ENCODE results near the gene PREP. TPM values are rescaled to one million over a fixed set of nuclear protein-coding genes. Genes with fewer than 3 reads are reported as not detected.

Gene PREP
- total RNA-seq, 4 donors from 2014 or later: 17.4 to 39.5 (median 24.0) TPM

DNA sequence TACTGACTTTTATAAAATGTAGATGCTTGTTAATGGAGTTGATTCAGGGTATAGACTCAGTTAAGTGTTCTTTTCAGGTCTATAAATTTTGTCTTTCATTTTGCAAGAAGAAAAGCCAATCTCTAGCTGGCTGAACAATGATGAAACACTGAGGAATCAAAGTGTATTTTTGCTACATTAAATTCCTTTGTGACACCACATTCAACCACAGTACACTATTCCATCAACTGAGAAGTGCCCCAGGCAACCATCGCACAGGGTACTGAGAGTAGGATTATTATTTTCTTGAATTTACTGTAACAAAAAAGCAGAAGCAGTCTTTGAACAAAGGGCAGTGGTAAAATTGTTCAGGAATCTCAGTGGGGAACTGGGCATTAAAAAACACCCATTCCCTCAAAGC lies 83.6 kb downstream of the PREP start:
- TF ChIP-seq, protein P1, sequence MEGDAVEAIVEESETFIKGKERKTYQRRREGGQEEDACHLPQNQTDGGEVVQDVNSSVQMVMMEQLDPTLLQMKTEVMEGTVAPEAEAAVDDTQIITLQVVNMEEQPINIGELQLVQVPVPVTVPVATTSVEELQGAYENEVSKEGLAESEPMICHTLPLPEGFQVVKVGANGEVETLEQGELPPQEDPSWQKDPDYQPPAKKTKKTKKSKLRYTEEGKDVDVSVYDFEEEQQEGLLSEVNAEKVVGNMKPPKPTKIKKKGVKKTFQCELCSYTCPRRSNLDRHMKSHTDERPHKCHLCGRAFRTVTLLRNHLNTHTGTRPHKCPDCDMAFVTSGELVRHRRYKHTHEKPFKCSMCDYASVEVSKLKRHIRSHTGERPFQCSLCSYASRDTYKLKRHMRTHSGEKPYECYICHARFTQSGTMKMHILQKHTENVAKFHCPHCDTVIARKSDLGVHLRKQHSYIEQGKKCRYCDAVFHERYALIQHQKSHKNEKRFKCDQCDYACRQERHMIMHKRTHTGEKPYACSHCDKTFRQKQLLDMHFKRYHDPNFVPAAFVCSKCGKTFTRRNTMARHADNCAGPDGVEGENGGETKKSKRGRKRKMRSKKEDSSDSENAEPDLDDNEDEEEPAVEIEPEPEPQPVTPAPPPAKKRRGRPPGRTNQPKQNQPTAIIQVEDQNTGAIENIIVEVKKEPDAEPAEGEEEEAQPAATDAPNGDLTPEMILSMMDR (IDR thresholded peaks at IDR 0.05; ENCODE audit: low read depth): no peak

DNA sequence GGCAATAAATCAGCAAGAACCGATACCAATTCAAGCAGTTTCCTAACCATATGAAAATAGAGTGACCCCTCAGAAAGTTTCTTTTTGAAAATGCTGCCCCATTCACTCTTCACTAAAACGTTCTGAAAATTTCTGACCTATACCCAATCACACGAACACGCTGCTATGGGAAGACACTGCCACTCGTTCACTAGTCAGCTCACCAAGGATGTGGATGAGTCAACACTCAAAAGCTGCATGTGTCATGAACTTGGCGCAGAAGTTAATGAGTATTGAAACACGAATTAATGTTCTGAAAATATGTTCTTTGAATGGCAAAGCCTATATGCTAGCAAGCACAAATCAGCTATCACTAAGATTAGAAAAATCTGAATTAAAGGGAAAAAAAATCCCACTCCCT lies 84.2 kb downstream of the PREP start:
- TF ChIP-seq, protein P1 (IDR thresholded peaks at IDR 0.05; ENCODE audit: low read depth): no peak

DNA sequence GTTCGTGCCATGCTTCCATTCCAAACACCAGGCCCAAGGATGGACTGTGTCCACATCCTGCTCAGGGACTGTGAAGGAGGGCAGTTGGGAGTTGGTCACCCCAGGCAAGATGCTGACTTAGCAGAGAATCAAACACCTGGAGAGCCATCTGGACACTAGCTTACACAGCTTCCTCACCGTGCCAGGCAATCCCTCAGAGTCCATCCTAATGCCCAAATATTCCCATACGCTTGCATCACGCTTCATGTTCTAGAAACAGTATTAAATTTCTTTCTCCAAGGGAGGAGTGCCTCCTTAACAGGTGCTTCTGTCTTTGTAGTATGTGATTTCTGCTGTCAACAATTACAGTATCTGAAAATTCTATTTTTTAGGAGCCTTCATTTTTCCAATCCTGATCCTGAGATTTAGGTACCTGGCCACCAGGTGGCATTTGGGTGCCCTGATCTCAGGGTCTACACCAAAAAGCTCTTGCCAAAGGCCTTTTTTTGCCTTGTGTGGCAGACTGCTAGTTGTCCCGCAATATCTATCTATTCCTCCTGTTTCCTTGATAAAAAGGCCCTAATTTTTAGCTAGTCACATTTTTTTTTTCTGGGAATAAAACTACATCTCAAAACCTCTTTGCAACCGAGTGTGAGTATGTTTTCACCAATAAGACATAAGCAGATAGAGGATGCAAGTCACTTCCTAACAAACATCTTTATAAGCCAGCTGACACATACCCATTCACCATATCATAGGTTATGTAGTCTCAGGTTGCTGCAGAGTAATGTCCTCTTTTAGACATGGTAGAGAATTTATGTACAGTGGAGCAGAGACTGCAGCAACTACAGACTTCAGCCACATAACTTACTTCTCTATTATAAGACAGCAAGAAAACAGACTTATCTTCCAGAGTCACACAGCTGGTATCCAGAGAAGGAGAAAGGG lies 85.0 kb downstream of the PREP start:
- TF ChIP-seq, protein P1 (IDR thresholded peaks at IDR 0.05; ENCODE audit: low read depth): no peak

DNA sequence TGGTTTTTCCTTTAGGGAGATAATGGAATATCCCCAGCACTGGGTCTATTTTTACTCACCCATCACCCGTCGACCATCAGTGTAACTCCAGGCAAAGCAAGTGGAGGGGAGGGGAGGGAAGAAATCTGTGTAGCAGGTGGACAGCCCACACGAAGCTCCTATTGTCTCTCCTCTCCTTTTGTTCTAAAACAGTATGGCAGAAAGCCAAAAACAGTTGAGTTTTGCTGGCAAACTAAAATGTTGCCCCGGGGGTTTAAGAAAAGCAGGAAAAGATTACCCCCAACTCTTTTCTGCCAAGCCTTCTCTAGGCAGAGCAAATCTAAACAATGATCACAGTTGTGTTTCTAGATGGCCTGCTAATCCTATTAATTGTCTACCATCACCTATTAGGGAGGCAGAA lies 89.7 kb downstream of the PREP start:
- TF ChIP-seq, protein P1 (IDR thresholded peaks at IDR 0.05; ENCODE audit: low read depth): no peak

DNA sequence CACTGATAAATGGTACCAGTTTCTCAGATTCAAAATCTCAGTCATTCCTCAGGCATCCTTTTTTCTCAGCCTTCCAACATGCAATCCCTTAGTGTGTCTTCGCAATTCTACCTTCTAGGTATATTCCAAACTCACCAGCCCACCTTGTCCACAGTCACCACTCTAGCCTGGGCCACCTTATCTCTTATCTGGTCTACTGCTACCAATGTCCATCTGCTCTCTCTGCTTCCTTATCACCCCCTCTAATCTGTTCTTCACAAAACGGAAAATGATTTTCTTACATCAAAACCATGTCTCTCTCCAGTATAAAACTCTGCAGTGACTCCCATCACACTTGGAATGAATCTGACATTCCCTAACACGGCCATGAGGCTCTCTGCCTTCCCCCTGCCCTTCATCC lies 91.9 kb downstream of the PREP start:
- TF ChIP-seq, protein P1 (IDR thresholded peaks at IDR 0.05; ENCODE audit: low read depth): no peak

DNA sequence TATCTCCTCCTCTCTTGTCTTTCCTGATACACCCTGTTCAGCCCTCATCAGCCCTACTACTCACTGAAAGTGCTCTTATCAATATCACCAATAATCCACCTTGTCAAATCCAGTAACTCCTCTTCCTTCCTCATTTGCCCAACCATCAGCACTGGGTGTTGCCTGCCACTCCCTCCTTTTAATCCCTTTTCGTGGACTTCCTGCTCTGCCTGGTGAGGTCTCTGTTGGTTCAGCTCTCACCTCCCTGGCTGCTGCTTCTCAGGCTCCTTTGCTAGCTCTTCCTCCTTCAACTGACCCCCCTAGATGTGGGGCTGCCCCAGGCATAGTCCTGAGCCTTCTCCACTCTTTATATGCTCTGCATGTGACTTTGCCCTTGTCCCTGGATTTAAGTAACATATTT lies 92.5 kb downstream of the PREP start:
- TF ChIP-seq, protein P1 (IDR thresholded peaks at IDR 0.05; ENCODE audit: low read depth): no peak

DNA sequence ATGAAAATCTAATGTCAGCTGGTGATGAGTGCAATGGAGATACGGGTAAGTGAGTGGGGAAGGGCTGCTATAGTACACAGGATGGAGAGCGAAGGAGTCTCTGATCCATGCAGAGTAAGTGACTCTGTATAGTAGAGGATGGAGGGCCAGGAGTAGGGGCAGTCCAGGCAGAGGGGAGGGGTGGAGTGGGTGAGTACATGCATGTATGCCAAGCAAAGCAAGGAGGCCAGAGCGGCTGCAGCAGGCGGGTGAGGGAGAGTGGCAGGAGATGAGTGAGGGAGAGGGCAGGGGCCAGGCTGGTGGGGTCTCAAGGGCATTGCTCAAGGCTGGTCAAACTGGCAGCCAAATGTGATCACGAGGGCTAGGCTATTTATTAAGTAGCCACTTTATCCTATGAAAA lies 94.0 kb downstream of the PREP start:
- TF ChIP-seq, protein P1 (IDR thresholded peaks at IDR 0.05; ENCODE audit: low read depth): no peak
